GM10847 (cell line): ENCODE results near the gene MAPKAPK3.
A peak's percentile ranks its signal among the peaks of the same experiment; 100 is the strongest.

Source experiments
- POLR2A ChIP-seq: IDR thresholded peaks from 2 replicates; pipeline ENCODE4 v1.6.1; 2011; ENCODE audit not compliant: insufficient read length; ENCODE audit errors: extremely low read depth

The MAPKAPK3 gene

GRCh38 chr3:50617096-50617791 is at the start of gene MAPKAPK3:
Gene MAPKAPK3, plus strand, starts transcription at chr3:50617151. Its CDS starts 415 bp downstream, at chr3:50617566.
- TF ChIP-seq POLR2A, result peak; percentile 10

- TF ChIP-seq POLR2A, result peak; percentile 42
Observed at GRCh38 chr3:50567386-50568167, 49.4 kb upstream of the MAPKAPK3 start, which contains the start of gene C3orf18. Gene C3orf18, minus strand, starts transcription at chr3:50567747. Its CDS starts 2,048 bp downstream, at chr3:50565699.

GRCh38 chr3:50568947-50569749 is 47.8 kb upstream of the MAPKAPK3 start, which contains the start of gene HEMK1:
Gene HEMK1, plus strand, starts transcription at chr3:50569522. Its CDS starts 1,583 bp downstream, at chr3:50571105.
- TF ChIP-seq POLR2A, result peak; percentile 36

GRCh38 chr3:50570508-50571279 is 46.3 kb upstream of the MAPKAPK3 start:
- no peak for TF ChIP-seq POLR2A

GRCh38 chr3:50571486-50571885 is 45.5 kb upstream of the MAPKAPK3 start:
- no peak for TF ChIP-seq POLR2A

- no peak for TF ChIP-seq POLR2A
Observed at GRCh38 chr3:50572158-50572557, 44.8 kb upstream of the MAPKAPK3 start.

- TF ChIP-seq POLR2A, result no peak
Observed at GRCh38 chr3:50572801-50573371, 44.1 kb upstream of the MAPKAPK3 start.

GRCh38 chr3:50573566-50574443 is 43.1 kb upstream of the MAPKAPK3 start:
- TF ChIP-seq POLR2A, result no peak

GRCh38 chr3:50574444-50574831 is 42.5 kb upstream of the MAPKAPK3 start:
- no peak for TF ChIP-seq POLR2A

GRCh38 chr3:50575372-50575771 is 41.6 kb upstream of the MAPKAPK3 start:
- no peak for TF ChIP-seq POLR2A

- TF ChIP-seq POLR2A, result no peak
Observed at GRCh38 chr3:50577348-50577747, 39.6 kb upstream of the MAPKAPK3 start.

- no peak for TF ChIP-seq POLR2A
Observed at GRCh38 chr3:50580683-50581458, 36.1 kb upstream of the MAPKAPK3 start.

- no peak for TF ChIP-seq POLR2A
Observed at GRCh38 chr3:50581459-50581842, 35.5 kb upstream of the MAPKAPK3 start.
